H9 (cell line): ENCODE data around the gene SETDB2. TPM values are rescaled to one million over a fixed set of nuclear protein-coding genes. Genes with fewer than 3 reads are reported as not detected.

Experiments
- DNase-seq: peaks from one replicate; pipeline ENCODE4 v3.0.0-alpha.2; 2017
- H2AFZ ChIP-seq: one replicate; pipeline ENCODE4 v1.6.1; 2013; ENCODE audit warnings: mild to moderate bottlenecking, low read length, control low read depth, moderate library complexity
- H2AK5ac ChIP-seq: 2 replicates; pipeline ENCODE4 v1.6.1; 2013; ENCODE audit warnings: low read length, control low read depth, mixed read lengths; ENCODE audit not compliant: insufficient read length
- H2BK120ac ChIP-seq: one replicate; pipeline ENCODE4 v1.6.1; 2013; ENCODE audit warnings: low read depth, mild to moderate bottlenecking, low read length, control low read depth, inconsistent platforms; ENCODE audit not compliant: poor library complexity, severe bottlenecking
- H2BK12ac ChIP-seq: 2 replicates; pipeline ENCODE4 v1.6.1; 2013; ENCODE audit warnings: low read length, control low read depth, mixed read lengths, low read depth; ENCODE audit not compliant: insufficient read length
- H2BK15ac ChIP-seq: 2 replicates; pipeline ENCODE4 v1.6.1; 2013; ENCODE audit warnings: low read depth, low read length, control low read depth
- H2BK20ac ChIP-seq: one replicate; pipeline ENCODE4 v1.6.1; 2013; ENCODE audit warnings: low read depth, mild to moderate bottlenecking, low read length, control low read depth, inconsistent platforms; ENCODE audit not compliant: poor library complexity, severe bottlenecking
- H2BK5ac ChIP-seq: 2 replicates; pipeline ENCODE4 v1.6.1; 2013; ENCODE audit warnings: low read length, control low read depth, mixed read lengths; ENCODE audit not compliant: insufficient read length
- H3K14ac ChIP-seq: 2 replicates; pipeline ENCODE4 v1.6.1; 2013; ENCODE audit warnings: low read length, control low read depth; ENCODE audit not compliant: insufficient read depth
- H3K18ac ChIP-seq: 2 replicates; pipeline ENCODE4 v1.6.1; 2013; ENCODE audit warnings: low read depth, mild to moderate bottlenecking, mixed read lengths, low read length, control low read depth; ENCODE audit not compliant: insufficient read length
- H3K23ac ChIP-seq: 2 replicates; pipeline ENCODE4 v1.6.1; 2013; ENCODE audit warnings: low read length, control low read depth, mixed read lengths, low read depth; ENCODE audit not compliant: insufficient read length
- H3K23me2 ChIP-seq: 2 replicates; pipeline ENCODE4 v1.6.1; 2013; ENCODE audit warnings: low read depth, mild to moderate bottlenecking, mixed read lengths, low read length, control low read depth; ENCODE audit not compliant: insufficient read length, poor library complexity, severe bottlenecking
- H3K27ac ChIP-seq: 2 replicates; pipeline ENCODE4 v1.5.1; 2013; ENCODE audit warnings: low read length, control low read depth, mixed read lengths, low read depth; ENCODE audit not compliant: insufficient read length
- H3K27me3 ChIP-seq: 2 replicates; pipeline ENCODE4 v1.6.1; 2013; ENCODE audit warnings: low read length, control low read depth, inconsistent platforms; ENCODE audit not compliant: insufficient read depth
- H3K4ac ChIP-seq: 2 replicates; pipeline ENCODE4 v1.6.1; 2013; ENCODE audit warnings: low read depth, mild to moderate bottlenecking, control low read depth, inconsistent platforms, low read length, moderate library complexity
- H3K4me1 ChIP-seq: 2 replicates; pipeline ENCODE4 v1.6.1; 2013; ENCODE audit warnings: low read length, control low read depth, inconsistent platforms; ENCODE audit not compliant: insufficient read depth
- H3K4me2 ChIP-seq: 2 replicates; pipeline ENCODE4 v1.6.1; 2013; ENCODE audit warnings: low read length, control low read depth, mixed read lengths; ENCODE audit not compliant: insufficient read length, insufficient read depth
- H3K56ac ChIP-seq: 2 replicates; pipeline ENCODE4 v1.6.1; 2013; ENCODE audit warnings: low read depth, mild to moderate bottlenecking, mixed read lengths, low read length, control low read depth; ENCODE audit not compliant: insufficient read length
- H3K79me1 ChIP-seq: 2 replicates; pipeline ENCODE4 v1.6.1; 2013; ENCODE audit warnings: low read depth, mild to moderate bottlenecking, moderate library complexity, low read length, control low read depth, inconsistent platforms; ENCODE audit not compliant: insufficient read depth, poor library complexity, severe bottlenecking
- H3K79me2 ChIP-seq: 2 replicates; pipeline ENCODE4 v1.6.1; 2013; ENCODE audit warnings: low read length, control low read depth, inconsistent platforms; ENCODE audit not compliant: insufficient read depth
- H3K9ac ChIP-seq: 2 replicates; pipeline ENCODE4 v1.6.1; 2013; ENCODE audit warnings: low read length, control low read depth, mixed read lengths; ENCODE audit not compliant: insufficient read length; ENCODE audit errors: extremely low read depth
- H3K9me3 ChIP-seq: one replicate; pipeline ENCODE4 v1.6.1; 2013; ENCODE audit warnings: low read depth, low read length, inconsistent platforms; ENCODE audit not compliant: control insufficient read depth
- H3T11ph ChIP-seq: one replicate; pipeline ENCODE4 v1.6.1; 2013; ENCODE audit warnings: mild to moderate bottlenecking, low read length, control low read depth, inconsistent platforms
- H4K20me1 ChIP-seq: one replicate; pipeline ENCODE4 v1.6.1; 2013; ENCODE audit not compliant: control insufficient read depth, insufficient read length, insufficient read depth
- H4K5ac ChIP-seq: 2 replicates; pipeline ENCODE4 v1.6.1; 2013; ENCODE audit warnings: low read depth, mild to moderate bottlenecking, mixed read lengths, low read length, control low read depth; ENCODE audit not compliant: insufficient read length
- H4K8ac ChIP-seq: replicated peaks from 2 replicates; pipeline ENCODE4 v1.6.1; 2013; ENCODE audit warnings: low read length, control low read depth, mixed read lengths, low read depth; ENCODE audit not compliant: insufficient read length
- H4K91ac ChIP-seq: 2 replicates; pipeline ENCODE4 v1.6.1; 2013; ENCODE audit warnings: low read depth, mild to moderate bottlenecking, moderate library complexity, mixed read lengths, low read length, control low read depth; ENCODE audit not compliant: insufficient read length
- H3K27ac Mint-ChIP-seq, 3 experiments: 2 replicates in 2 of 3; 3 replicates in 1 of 3; pipeline ENCODE4 v1.8.0; 2020 to 2021; ENCODE audit warnings: mixed read lengths in 3 of 3, mild to moderate bottlenecking in 1 of 3, moderate library complexity in 1 of 3
- H3K27me3 Mint-ChIP-seq: 2 replicates; pipeline ENCODE4 v1.8.0; 2021; ENCODE audit warnings: low read depth, mild to moderate bottlenecking, moderate library complexity, mixed read lengths
- H3K36me3 Mint-ChIP-seq, 3 experiments: 2 replicates in 2 of 3; 3 replicates in 1 of 3; pipeline ENCODE4 v1.8.0; 2020 to 2021; ENCODE audit warnings: low read depth in 3 of 3, mixed read lengths in 3 of 3; ENCODE audit not compliant: insufficient read depth in 1 of 3
- H3K4me1 Mint-ChIP-seq, 2 experiments: 2 replicates each; pipeline ENCODE4 v1.8.0; 2020; ENCODE audit warnings: mixed read lengths in 2 of 2
- H3K4me3 Mint-ChIP-seq, 2 experiments: 2 replicates in 1 of 2; 3 replicates in 1 of 2; pipeline ENCODE4 v1.8.0; 2020 to 2021; ENCODE audit warnings: mild to moderate bottlenecking in 2 of 2, mixed read lengths in 2 of 2, moderate library complexity in 1 of 2
- H3K9me3 Mint-ChIP-seq, 2 experiments: 2 replicates in 1 of 2; 3 replicates in 1 of 2; pipeline ENCODE4 v1.8.0; 2020; ENCODE audit warnings: mild to moderate bottlenecking in 2 of 2, mixed read lengths in 2 of 2, moderate library complexity in 1 of 2
- total RNA-seq: library from RNA; stranded (reverse); gene quantifications from 2 replicates; pipeline ENCODE4 v1.2.1, GENCODE V29; 2021
- TF ChIP-seq, protein P1 (sequence below): fragments of 200-600 bp; sonication (generic); conservative IDR thresholded peaks from 3 replicates; pipeline ENCODE4 v1.8.0; 2021; ENCODE audit warnings: antibody characterized with exemption, mild to moderate bottlenecking

SETDB2 gene
- total RNA-seq, 1 experiment from 2014 or later = 5.7 TPM

DNA sequence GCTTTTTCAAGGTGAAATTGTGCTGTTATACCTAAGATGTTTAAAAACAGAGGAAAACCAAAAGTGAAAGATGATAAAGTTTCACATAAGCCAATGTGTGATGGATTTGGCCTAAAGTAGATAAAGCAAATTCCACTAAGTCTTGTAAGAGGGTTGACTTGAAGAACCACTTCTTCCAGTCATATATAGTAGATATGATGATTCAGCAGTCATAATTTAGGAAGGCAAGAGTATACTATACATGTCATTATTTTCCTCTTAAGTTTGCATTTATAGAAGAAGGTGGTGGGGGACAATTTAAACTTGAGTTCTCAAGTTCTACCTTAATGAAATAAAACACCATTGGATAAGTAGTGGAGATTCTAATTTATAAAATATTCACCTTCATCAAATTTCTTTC is 88.9 kb downstream of the SETDB2 start:
- H2AK5ac ChIP-seq = no peak overlapping the region
- no peak for DNase-seq
- no peaks in the 10 kb centered on the region for H3K27me3 ChIP-seq
- H2BK20ac ChIP-seq = no peak overlapping the region
- no peak overlapping the region for H3K4me2 ChIP-seq
- H2BK12ac ChIP-seq = no peak overlapping the region
- H3K23me2 ChIP-seq = no peaks in the 10 kb centered on the region
- no peak overlapping the region for H3K9ac ChIP-seq
- H3K18ac ChIP-seq = no peak overlapping the region
- Mint-ChIP-seq H3K27ac (no peak overlapping the region), H3K4me3 (no peak overlapping the region), H3K36me3 (peaks cover 8 to 28% (median 25%) of the 10 kb centered on the region in 3 experiments; a peak in 5 of 7 replicates), H3K4me1 (no peaks in the 10 kb centered on the region; a peak in 1 of 4 replicates), H3K27me3 (no peaks in the 10 kb centered on the region; the same call in 1 of the 2 replicates), H3K9me3 (no peaks in the 10 kb centered on the region)
- H3K79me1 ChIP-seq = no peaks in the 10 kb centered on the region
- H3K14ac ChIP-seq = no peak overlapping the region
- no peaks in the 10 kb centered on the region for H3K79me2 ChIP-seq
- no peaks in the 10 kb centered on the region for H4K20me1 ChIP-seq
- H4K91ac ChIP-seq = no peak overlapping the region
- no peak overlapping the region for H2BK120ac ChIP-seq
- TF ChIP-seq, protein P1, sequence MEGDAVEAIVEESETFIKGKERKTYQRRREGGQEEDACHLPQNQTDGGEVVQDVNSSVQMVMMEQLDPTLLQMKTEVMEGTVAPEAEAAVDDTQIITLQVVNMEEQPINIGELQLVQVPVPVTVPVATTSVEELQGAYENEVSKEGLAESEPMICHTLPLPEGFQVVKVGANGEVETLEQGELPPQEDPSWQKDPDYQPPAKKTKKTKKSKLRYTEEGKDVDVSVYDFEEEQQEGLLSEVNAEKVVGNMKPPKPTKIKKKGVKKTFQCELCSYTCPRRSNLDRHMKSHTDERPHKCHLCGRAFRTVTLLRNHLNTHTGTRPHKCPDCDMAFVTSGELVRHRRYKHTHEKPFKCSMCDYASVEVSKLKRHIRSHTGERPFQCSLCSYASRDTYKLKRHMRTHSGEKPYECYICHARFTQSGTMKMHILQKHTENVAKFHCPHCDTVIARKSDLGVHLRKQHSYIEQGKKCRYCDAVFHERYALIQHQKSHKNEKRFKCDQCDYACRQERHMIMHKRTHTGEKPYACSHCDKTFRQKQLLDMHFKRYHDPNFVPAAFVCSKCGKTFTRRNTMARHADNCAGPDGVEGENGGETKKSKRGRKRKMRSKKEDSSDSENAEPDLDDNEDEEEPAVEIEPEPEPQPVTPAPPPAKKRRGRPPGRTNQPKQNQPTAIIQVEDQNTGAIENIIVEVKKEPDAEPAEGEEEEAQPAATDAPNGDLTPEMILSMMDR = no peak
- H4K5ac ChIP-seq = no peak overlapping the region
- H3K4ac ChIP-seq = no peak overlapping the region
- H3K4me1 ChIP-seq = no peaks in the 10 kb centered on the region
- no peak overlapping the region for H3K56ac ChIP-seq
- no peak overlapping the region for H3K27ac ChIP-seq
- H2BK5ac ChIP-seq = no peak overlapping the region
- H2BK15ac ChIP-seq = no peak overlapping the region
- H2AFZ ChIP-seq = no peak overlapping the region
- H3K23ac ChIP-seq = no peak overlapping the region
- H3K9me3 ChIP-seq = no peaks in the 10 kb centered on the region
- H4K8ac ChIP-seq = no peak overlapping the region
- H3T11ph ChIP-seq = no peak overlapping the region
